IPS-18a (cell line): ENCODE data around the gene RIC8B.

ENCODE experiments used
- H3K27ac ChIP-seq: one replicate; pipeline ENCODE4 v1.5.1; 2013; ENCODE audit warnings: low read length
- H3K27me3 ChIP-seq: one replicate; pipeline ENCODE4 v1.6.1; 2013; ENCODE audit warnings: mild to moderate bottlenecking, low read length; ENCODE audit not compliant: control insufficient read depth, insufficient read depth
- H3K36me3 ChIP-seq: one replicate; pipeline ENCODE4 v1.6.1; 2013; ENCODE audit warnings: low read depth, low read length; ENCODE audit not compliant: control insufficient read depth
- H3K4me1 ChIP-seq: one replicate; pipeline ENCODE4 v1.6.1; 2013; ENCODE audit warnings: low read depth, low read length; ENCODE audit not compliant: control insufficient read depth
- H3K4me3 ChIP-seq: one replicate; pipeline ENCODE4 v1.5.1; 2013; ENCODE audit warnings: low read length
- H3K9ac ChIP-seq: one replicate; pipeline ENCODE4 v1.6.1; 2013; ENCODE audit warnings: mild to moderate bottlenecking, low read length, moderate library complexity
- H3K9me3 ChIP-seq: one replicate; pipeline ENCODE4 v1.6.1; 2013; ENCODE audit warnings: low read depth, low read length; ENCODE audit not compliant: control insufficient read depth

RIC8B gene

DNA sequence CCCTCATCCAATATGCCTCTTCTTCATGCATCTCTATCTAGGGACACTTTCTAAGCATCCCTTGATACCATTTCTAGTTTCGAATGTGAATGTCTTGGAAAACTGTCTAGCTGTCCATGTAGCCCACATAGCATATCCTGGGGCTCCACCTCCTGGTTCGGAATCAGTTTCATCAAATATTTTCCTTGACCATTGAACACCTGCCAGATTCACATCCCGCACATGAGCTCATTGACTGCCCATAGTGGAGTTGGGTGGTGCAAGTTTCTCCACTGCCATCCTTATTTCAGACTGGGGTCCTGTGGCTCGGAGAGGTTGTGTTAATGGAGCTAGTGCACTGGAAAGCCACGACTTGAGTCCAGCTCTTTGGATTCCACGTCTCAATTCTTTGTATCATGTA, 122.6 kb downstream of the RIC8B start:
- peaks cover 8% of the 10 kb centered on the region for H3K27me3 ChIP-seq
- H3K4me1 ChIP-seq: peaks cover 10% of the 10 kb centered on the region
- H3K36me3 ChIP-seq: no peaks in the 10 kb centered on the region
- no peak overlapping the region for H3K4me3 ChIP-seq
- no peak overlapping the region for H3K9ac ChIP-seq
- H3K9me3 ChIP-seq: no peaks in the 10 kb centered on the region
- no peak overlapping the region for H3K27ac ChIP-seq

GRCh38 chr12:106897981-106898901, 123.8 kb downstream of the RIC8B start:
- H3K4me3 ChIP-seq: no peak overlapping the region
- H3K27ac ChIP-seq: no peak overlapping the region

DNA sequence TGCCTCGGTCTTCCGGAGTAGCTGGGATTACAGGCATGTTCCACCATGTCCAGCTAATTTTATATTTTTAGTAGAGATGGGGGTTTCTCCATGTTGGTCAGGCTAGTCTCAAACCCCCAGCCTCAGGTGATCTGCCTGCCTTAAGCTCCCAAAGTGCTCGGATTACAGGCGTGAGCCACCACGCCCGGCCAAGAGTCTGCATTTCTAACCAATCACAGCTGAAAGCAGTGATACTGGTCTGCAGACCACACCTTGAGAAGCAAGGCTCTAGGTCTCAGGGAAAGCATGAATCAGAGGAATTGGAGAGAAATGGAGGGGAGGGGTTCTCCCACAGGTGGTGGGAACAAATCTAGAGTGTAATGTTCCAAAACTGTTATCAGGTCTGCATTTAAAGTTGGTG, 126.1 kb downstream of the RIC8B start:
- Histone ChIP-seq H3K27me3 (peaks cover 22% of the 10 kb centered on the region), H3K36me3 (no peaks in the 10 kb centered on the region), H3K4me1 (peaks cover 15% of the 10 kb centered on the region), H3K27ac (no peak overlapping the region), H3K9me3 (no peaks in the 10 kb centered on the region), H3K4me3 (no peak overlapping the region), H3K9ac (no peak overlapping the region)

More at GRCh38 chr12:106897981-106898901, 123.8 kb downstream of the RIC8B start:
- no peak overlapping the region for H3K9ac ChIP-seq
- H3K4me1 ChIP-seq: peaks cover 14% of the 10 kb centered on the region
- no peaks in the 10 kb centered on the region for H3K9me3 ChIP-seq
- H3K27me3 ChIP-seq: peaks cover 20% of the 10 kb centered on the region
- no peaks in the 10 kb centered on the region for H3K36me3 ChIP-seq

DNA sequence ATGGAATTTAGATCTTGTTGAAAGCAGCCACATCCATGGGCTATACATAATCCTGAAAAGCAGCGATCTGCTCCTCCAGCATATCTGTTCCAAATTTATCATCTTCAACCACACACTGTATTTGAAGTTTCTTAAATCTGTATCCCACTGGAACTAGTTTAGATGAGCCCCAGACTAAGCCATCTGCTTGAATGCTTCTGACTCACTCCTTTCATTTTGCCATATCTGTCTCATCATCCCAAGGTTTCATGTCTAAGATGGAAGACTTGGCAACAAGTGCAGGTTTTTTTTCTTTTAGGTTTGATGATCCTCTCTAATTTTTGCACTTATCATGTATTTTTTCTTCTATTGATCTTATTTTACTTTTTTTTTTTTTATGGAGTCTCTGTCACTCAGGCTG, 126.8 kb downstream of the RIC8B start:
- Histone ChIP-seq H3K27me3 (peaks cover 22% of the 10 kb centered on the region), H3K36me3 (no peaks in the 10 kb centered on the region), H3K27ac (no peak overlapping the region), H3K9ac (no peak overlapping the region), H3K9me3 (no peaks in the 10 kb centered on the region), H3K4me1 (peaks cover 15% of the 10 kb centered on the region), H3K4me3 (no peak overlapping the region)

DNA sequence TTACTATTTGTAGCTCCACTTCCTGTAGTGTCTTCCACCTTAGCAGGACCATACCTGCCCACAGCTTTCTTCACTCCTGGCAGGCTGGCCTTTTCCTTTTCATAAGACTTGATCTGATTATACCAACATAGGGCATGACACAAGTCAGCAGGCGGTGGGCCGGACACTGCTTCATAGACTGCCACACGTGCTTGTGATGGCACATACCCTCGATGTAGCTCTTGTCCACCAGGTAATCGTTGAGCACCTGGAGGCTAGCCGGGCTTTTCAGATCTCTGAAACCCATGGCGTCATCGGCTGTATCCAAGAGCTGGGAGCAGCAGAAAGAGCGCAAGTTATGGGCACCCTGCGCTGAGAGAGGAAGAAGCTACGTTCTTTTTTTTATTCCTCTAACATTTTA, 127.6 kb downstream of the RIC8B start:
- peaks cover 22% of the 10 kb centered on the region for H3K27me3 ChIP-seq
- peaks cover 15% of the 10 kb centered on the region for H3K4me1 ChIP-seq
- H3K36me3 ChIP-seq: no peaks in the 10 kb centered on the region
- H3K9ac ChIP-seq: no peak overlapping the region
- H3K4me3 ChIP-seq: no peak overlapping the region
- H3K9me3 ChIP-seq: no peaks in the 10 kb centered on the region
- H3K27ac ChIP-seq: no peak overlapping the region

GRCh38 chr12:106903241-106903945, 128.9 kb downstream of the RIC8B start:
- Histone ChIP-seq H3K4me1 (peaks cover 9% of the 10 kb centered on the region), H3K9me3 (no peaks in the 10 kb centered on the region), H3K27ac (no peak overlapping the region), H3K4me3 (peak overlapping the region; percentile 84), H3K9ac (no peak overlapping the region), H3K27me3 (peaks cover 22% of the 10 kb centered on the region), H3K36me3 (no peaks in the 10 kb centered on the region)

DNA sequence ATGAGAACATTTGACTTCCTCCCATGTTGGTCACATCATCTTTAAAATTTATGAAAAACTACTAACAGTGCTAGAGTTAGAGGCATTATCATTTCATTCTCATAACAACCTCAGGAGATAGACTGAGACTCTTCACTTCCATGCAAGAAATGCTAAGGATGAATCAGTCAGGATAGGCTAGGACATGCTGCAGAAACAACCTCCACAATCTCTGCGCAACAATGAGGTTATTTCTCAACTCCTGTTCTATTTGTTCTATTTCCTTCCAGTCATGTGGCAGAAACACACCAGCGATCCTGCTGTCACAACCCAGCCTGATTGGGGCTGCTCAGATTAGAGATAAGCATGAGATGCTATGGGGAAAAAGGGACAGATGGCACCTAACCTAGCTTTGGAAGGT, 132.2 kb downstream of the RIC8B start:
- Histone ChIP-seq H3K9ac (no peak overlapping the region), H3K4me1 (peaks cover 5% of the 10 kb centered on the region), H3K27me3 (peaks cover 18% of the 10 kb centered on the region), H3K27ac (no peak overlapping the region), H3K9me3 (no peaks in the 10 kb centered on the region), H3K4me3 (no peak overlapping the region), H3K36me3 (no peaks in the 10 kb centered on the region)

DNA sequence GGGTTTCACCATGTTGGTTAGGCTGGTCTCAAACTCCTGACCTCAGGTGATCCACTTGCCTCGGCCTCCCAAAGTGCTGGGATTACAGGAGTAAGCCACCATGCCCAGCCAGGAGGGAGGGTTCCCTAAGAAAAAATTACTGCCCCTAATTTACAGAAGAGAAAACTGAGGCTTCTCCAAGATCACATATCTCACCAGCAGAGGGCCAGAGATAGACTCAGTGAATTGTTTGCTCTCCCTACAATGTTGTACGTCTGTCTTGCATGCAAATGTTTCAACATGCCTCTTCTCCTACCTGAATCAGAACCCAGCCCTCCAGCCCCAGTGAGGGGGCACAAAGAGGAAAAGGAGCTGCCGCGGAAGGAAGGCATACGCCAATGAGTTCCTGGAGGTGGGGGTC, 132.9 kb downstream of the RIC8B start:
- Histone ChIP-seq H3K27ac (no peak overlapping the region), H3K4me3 (no peak overlapping the region), H3K27me3 (peaks cover 11% of the 10 kb centered on the region), H3K9me3 (no peaks in the 10 kb centered on the region), H3K4me1 (peaks cover 5% of the 10 kb centered on the region), H3K36me3 (no peaks in the 10 kb centered on the region), H3K9ac (no peak overlapping the region)

DNA sequence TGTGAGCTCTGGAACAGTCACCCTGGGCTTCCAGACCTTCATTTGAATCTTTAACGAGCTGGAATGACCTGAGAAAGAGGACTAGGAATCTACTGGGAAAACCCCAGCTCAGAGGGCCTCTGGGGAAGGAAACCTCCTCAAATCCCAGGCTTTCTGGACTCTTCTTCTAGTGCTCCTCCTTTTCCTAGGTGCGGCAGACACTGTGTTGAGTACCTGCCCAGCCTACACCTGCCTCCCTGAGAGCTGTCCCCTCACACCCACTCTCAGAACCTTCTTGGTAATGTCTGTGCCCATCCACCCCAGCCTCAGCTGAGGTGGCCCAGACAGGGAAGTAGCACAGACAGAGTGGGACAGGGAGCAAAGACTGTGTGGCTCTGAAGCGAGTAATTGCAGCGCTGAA, 133.4 kb downstream of the RIC8B start:
- no peak overlapping the region for H3K27ac ChIP-seq
- H3K4me3 ChIP-seq: no peak overlapping the region
- H3K9ac ChIP-seq: no peak overlapping the region
- H3K27me3 ChIP-seq: peaks cover 7% of the 10 kb centered on the region
- H3K4me1 ChIP-seq: peaks cover 5% of the 10 kb centered on the region
- no peaks in the 10 kb centered on the region for H3K9me3 ChIP-seq
- H3K36me3 ChIP-seq: no peaks in the 10 kb centered on the region

DNA sequence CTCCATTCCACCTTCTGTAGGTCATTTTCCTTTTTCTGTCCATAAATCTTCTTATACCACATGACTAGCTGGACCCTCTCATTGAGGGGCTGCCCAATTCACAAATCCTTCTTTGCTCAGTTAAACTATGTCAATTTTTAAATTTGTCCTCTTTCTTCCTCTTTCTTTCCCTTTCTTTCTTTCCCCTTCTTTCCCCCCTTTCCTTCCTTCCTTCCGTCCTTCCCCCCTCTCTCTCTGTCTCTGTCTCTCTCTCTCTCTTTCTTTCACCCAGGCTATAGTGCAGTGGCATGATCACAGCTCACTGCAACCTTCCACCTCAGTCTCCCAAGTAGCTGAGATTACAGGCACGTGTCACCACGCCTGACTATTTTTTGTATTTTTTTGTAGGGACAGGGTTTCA, 134.1 kb downstream of the RIC8B start:
- no peaks in the 10 kb centered on the region for H3K36me3 ChIP-seq
- H3K4me3 ChIP-seq: no peak overlapping the region
- H3K4me1 ChIP-seq: no peaks in the 10 kb centered on the region
- no peaks in the 10 kb centered on the region for H3K27me3 ChIP-seq
- H3K27ac ChIP-seq: no peak overlapping the region
- H3K9ac ChIP-seq: no peak overlapping the region
- H3K9me3 ChIP-seq: no peaks in the 10 kb centered on the region

GRCh38 chr12:106910202-106910601, 135.7 kb downstream of the RIC8B start:
- no peaks in the 10 kb centered on the region for H3K4me1 ChIP-seq
- H3K4me3 ChIP-seq: no peak overlapping the region
- no peak overlapping the region for H3K9ac ChIP-seq
- no peaks in the 10 kb centered on the region for H3K36me3 ChIP-seq
- no peaks in the 10 kb centered on the region for H3K9me3 ChIP-seq
- no peak overlapping the region for H3K27ac ChIP-seq
- H3K27me3 ChIP-seq: no peaks in the 10 kb centered on the region
